ENCODE results near the gene RNF222.
"Not testable (repeated sequence)": the region's sequence is repeated elsewhere in the genome, so short reads cannot be mapped to it uniquely, and the experiment has no call there.

Gene RNF222

DNA sequence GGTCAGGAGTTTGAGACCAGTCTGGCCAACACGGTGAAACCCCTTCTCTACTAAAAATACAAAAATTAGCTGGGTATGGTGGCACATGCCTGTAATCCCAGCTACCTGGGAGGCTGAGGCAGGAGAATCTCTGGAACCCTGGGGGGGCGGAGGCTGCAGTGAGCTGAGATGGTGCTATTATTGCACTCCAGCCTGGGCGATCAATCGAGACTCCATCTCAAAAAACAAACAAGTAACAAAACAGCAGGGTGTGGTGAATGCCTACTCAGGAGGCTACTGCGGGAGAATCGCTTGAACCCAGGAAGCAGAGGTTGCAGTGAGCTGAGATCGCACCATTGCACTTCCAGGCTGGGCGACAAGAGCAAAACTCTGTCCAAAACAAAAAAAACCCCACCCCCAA lies 19.5 kb downstream of the RNF222 start:
- not testable (repeated sequence) for DNase-seq

DNA sequence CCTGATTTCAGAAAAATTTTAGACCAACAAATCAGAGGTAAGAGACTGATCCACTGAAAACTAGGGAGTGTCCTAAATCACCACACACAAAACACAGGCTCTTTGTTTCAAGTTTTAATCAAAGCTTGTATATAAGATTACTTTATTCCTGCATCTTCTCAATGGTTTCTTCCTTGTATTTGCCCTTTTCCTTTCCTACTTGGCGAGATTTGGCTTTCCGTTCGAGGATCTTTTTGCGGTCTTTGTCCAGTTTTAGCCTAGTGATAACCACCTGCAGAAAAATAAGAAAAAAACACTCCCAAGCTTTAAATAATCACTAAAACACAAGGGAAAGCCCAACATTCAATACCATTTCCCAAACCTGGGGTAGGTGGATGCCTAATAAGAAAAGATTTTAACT lies 20.2 kb downstream of the RNF222 start:
- DNase-seq, result no peak

DNA sequence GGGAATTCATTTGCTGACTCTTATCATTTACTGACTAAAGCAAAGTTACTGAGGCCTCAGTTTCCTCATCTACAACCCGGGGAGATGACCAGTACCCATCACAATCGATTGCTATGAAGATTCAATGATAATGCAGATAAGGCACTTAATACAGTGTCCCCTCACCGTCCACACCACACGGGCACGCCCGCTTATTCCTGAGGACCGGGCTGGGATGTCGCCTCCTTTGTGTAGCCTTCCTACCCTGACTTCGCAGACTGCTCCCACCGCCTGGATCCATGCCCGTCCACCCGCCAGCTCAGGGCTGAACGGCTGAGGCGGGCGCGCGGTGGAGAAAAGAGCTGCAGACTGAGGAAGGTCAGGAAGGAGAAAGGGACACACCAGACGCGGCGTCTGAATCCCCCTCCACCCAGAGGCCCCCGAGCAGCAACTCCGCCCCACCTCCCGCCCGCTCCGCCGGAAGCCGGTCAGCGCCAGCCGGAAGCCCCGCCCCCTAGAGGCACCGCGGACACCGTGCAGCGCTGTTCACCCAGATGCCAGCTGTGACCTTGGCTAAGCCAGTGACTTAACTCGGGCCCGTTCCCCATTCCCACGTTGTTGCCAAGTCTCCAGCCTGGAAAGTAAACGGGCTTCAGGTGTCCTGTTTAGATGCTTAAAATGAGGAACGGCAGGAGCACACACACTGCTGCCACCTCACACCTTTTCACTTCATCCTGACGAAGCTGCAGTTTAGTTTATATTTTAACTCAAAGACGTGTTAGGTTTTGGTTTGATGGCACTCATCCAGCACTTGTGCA lies 21.2 kb downstream of the RNF222 start, which contains the start of gene KRABD2:
Gene KRABD2 (minus strand): TSS at position 434 of the 797 bp plus-strand sequence.
- DNase-seq, result peak; percentile 96

DNA sequence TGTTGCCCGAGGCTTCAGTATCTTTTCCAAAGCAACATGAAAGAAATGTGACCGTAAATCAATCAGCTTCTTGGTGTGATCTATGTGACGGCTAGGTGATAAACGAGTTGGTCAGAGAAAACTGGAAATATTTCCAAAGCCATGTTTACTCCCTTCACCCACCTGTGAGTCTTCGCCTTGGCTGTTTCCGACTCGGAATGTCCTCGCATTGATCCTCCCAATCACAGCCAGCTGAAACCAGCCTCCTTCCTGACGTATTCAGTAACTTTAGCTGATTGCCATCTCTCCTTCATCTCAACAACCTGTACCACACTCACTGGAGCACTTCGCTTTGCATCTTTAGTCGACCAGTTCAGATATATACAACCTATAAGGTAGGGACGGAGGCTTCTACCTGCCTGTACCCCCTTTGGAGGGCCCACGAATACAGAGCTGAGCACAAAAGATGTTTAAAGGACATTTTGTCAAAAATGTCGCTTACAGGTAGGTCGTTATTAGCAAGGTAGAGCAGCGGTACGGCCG lies 21.8 kb downstream of the RNF222 start:
- peak; percentile 71 for DNase-seq

DNA sequence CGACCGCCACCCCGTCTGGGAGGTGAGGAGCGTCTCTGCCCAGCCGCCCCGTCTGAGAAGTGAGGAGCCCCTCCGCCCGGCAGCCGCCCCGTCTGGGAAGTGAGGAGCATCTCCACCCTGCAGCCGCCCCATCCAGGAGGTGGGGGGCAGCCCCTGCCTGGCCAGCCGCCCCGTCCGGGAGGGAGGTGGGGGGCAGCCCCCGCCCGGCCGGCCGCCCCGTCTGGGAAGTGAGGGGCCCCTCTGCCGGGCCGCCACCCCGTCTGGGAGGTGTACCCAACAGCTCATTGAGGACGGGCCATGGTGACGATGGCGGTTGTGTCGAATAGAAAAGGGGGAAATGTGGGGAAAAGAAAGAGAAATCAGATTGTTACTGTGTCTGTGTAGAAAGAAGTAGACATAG lies 23.8 kb downstream of the RNF222 start:
- DNase-seq, result not testable (repeated sequence)

DNA sequence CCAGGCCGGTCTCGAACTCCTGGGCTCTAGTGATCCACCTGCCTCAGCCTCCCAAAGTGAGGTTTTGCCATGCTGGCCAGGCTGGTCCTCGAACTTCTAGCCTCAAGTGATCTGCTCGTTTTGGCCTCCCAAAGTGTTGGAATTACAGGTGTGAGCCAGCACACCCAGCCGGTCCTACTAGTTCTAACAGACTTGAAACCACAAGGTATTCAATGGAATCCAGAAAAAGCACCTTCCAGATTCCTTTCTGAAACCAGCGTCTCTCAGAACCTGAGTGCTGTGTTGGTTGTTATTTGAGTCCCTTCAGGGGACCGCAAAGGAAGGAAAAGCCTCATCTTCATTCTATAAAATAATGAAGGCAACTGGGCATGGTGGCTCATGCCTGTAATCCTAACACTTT lies 25.2 kb downstream of the RNF222 start:
- DNase-seq, result no peak

DNA sequence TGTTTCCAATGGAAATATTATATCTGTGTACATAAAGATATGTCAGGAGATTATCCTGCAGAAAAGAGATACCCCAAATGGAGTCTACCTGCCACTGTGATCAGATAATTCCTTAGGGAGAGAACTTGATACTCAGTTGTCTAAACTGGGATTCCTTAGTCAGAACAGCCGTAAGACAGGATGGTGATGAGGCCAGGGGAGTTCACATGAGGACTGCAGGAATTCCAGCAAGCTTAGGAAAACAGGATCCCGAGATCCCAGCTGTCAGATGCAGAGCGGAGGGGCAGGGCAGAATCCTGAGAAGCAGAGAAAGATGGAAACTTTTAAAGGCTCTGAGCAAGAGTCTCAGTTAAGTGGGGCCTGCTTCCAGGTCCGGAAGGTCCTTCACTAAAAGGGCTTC lies 25.8 kb downstream of the RNF222 start:
- DNase-seq, result no peak

DNA sequence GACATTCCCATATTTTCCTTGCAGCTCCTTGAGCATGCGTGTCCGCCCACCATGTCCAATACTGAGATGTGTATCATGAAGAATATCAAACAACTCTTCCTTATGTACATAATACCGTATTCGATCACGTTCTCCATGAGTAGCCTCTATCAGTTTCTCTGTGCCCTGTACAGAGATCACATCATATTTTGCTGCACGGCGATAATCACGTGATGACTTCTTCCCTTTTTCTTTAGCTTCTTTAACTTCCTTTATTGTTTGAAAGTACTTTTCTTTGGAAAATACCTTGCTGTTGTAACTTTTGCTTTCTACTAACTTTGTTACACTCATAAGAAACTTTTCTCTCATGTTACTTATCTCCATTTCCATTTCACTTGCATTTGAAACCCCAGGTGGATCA lies 27.7 kb downstream of the RNF222 start:
- no peak for DNase-seq

DNA sequence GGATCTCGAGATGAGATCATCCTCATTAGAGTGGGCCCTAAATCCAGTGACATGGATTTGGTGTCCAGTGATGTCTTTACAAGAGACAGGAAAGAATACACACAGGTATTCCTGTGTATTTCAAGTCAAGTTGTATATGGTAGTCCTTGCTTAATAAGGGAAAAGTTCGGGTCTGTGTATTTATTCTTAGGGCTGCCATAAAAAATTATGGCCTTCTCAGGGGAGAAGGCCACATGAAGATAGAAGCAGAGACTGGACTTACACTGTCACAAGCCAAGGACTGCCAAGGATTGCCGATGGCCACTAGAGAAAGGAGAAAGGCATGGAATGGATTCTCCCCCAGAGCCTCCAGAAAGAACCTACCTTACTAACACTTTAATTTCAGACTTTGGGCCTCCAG lies 29.4 kb downstream of the RNF222 start:
- no peak for DNase-seq

DNA sequence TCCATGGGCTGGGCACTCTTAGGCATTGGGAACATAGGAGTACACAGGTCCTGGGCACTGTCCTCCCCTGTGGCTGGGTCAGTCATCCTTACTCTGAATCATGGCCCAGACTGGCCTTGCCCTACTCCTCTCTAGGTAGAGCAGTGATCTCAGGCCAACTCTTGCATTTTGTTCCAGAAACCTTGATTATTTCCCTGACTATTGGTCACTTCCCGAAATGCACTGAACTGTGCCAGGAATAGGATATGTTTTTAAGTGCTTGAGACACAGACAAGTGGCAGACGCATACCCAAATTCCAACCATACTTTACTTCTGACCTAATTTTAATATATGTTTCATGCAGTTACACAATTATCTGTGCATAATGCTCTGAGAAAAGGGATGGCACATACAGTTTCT lies 31.4 kb downstream of the RNF222 start:
- DNase-seq, result no peak

DNA sequence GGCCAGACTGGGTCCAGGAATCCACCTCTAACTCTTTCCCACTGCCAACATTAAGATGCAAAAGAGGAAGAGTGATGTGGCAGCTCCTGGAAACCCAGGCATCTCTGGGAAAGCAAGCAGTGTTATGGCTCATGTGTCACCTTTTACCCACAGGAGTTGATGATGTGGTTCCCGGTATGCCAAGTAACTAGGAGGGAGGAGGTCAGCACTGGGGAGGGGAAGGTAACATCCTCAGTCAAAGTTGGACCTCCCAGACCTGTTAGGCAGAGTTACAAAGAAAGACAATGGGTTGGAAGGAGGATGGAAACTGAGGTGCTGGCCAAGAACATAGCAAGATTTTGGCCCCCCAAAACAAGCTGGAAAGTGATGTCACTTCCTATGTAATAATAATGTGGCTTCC lies 32.5 kb downstream of the RNF222 start:
- no peak for DNase-seq

DNA sequence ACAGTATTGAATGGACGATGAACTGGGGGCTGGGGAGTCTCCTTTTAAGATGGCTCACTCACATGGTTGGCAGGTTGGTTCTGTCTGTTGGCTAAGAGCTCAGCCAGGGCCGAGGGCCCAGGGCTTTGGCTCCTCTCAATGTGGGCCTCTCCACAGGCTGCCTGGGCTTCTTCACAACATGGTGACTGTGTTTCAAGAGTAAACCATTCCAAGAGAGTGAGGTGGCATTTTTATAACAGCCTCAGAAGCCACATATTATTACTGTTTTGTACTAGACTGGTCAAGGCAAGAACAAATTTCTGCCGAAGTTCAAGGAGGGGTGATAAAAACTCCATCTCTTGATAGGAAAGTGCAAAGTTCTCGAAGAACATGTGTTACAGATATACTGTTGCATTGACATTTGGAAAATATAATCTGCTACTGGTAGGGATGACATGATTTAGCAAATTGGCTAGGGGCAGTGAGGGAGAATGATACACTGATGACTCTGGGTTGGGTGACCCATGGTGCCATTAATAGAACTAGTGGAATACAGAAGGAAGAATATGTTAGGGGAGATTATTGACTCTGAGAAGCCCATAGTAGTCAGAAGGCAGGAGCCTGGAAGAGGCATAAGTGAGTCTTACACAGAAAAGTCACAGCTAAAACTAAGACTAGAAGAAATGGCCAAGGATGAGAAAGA lies 34.8 kb downstream of the RNF222 start:
- no peak for DNase-seq

DNA sequence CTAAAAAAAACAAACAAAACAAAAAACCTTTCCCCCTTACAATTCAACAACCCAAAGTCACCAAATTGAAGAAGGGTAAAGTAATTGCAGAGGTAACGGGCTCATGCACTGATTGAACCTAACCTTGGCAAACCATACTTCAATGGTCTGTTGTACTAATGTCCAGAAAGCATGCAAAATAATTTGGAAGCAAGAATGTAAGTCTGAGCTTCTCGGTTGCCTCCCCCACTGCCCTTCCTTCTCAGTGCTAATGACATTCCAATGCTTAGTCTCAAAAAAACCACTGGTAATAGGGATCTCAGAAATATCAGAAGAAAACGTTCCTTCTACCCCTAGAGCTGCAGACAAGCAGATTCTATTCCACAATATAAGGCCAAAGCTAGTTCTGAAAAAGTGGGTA lies 36.9 kb downstream of the RNF222 start:
- DNase-seq, result no peak

DNA sequence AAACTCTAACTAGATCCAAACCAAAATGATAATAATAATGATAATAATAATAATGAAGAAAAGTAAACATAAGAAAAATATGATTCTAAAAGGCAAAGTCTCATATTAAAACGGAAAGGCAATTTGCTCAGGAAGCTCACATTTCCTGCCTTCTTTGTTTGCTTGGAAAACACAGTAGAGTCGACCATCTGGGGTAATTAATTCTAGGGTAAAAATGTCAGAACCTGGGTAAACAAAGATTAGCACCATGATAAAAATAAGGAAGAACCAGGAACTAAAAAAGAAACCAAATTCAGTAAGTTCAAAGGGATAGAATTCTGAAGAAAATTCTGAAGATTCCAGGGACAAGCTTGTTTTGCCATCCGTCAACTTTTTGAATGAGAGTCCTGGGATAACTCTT lies 37.4 kb downstream of the RNF222 start:
- DNase-seq, result no peak

DNA sequence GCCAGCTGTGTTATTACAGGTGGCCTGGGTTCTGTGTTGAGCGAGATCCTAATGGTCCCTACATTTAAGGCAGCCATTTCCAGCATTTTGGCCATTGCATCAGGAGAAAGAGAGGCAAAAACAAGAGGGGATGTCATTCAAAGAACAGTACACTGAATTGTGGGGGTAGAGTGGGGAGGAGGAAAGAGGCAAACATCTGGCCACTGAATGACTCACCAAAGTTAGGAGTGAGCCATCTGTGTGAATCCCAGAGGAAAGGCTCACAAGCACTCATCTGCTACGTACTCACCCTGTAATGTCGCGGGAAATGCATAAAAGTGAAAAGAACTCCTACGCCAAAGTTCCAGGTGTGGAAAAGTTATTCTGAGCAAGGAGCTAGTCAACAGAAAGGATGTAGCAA lies 37.9 kb downstream of the RNF222 start:
- peak; percentile 12 for DNase-seq

DNA sequence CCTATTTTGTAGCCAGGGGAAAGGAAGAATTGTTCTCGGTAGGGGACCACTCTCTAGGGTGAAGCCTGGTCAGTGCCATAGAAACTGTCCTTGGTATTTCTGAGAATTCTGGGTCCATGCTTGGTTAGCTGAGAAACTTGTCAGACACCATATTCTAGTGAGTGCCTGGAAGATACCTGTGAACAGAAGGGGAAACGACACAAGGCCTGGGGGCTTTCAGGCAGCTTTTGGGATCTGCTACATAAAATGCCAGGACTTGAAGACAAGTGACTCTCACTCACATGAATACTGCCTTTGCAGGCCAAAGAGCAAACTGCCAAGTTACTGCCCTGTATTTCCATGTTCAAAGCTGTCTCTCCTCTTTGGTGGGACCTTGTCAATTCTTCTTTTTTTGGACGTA lies 39.7 kb downstream of the RNF222 start:
- DNase-seq, result no peak

DNA sequence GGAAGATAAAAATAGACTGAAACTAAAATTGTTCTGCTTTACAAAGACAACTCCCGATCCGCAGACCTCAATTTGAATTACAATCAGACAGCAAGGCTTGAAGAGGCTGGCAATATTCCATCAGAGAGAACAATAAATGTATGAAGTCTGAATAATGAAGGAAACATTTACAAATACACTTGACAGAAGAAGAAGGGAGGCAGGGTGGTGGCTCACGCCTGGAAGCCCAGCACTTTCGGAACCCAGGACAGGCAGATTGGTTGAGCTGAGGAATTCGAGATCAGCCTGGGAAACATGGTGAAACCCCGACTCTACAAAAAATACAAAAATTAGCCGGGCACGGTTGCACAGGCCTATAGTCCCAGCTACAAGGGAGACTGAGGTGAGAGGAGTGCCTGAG lies 43.4 kb downstream of the RNF222 start:
- DNase-seq, result no peak

DNA sequence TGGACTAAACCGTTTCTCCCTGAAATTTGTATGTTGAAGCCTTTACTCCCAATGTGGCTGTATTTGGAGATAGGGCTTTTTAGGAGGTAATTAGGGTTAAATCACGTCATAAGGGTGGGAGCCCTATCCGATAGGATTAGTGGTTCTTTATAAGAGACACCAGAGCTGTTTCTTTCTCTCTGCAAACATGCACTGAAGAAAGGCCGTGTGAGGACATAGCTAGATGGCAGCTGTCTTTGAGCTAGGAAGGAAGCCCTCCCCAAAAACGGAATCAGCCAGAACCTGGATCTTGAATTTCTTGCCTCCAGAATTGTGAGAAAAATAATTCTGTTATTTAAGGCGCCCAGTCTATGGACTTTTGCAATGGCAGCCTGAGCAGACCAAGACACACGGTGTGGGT lies 43.9 kb downstream of the RNF222 start:
- DNase-seq, result no peak

DNA sequence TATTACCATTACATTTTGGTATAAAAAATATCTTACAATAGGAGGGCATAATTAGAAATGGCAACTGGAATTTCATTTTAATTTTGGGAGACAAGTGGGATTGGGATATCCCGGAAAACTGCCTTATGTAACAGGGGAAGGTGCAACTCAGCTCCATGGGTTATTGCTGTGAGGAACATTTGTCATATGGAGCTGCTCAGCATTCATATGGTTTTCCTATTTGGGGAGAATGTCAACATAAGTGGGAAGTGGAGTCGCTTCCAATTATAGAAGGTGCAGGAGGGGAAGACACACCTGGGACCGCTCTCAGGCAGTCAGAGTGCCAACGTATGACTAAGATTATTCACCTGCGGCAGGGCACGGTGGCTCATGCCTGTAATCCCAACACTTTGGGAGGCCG lies 47.3 kb downstream of the RNF222 start:
- DNase-seq, result no peak

DNA sequence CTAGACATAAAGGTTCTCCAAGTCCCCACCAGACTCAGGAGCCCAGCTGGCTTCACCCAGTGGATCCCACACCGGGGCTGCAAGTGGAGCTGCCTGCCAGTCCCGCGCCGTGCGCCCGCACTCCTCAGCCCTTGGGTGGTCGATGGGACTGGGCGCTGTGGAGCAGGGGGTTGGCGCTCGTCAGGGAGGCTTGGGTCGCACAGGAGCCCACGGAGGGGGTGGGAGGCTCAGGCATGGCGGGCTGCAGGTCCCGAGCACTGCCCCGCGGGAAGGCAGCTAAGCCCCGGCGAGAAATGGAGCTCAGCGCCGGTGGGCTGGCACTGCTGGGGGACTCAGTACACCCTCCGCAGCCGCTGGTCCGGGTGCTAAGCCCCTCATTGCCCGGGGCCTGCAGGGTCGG lies 50.6 kb downstream of the RNF222 start:
- DNase-seq, result not testable (repeated sequence)

DNA sequence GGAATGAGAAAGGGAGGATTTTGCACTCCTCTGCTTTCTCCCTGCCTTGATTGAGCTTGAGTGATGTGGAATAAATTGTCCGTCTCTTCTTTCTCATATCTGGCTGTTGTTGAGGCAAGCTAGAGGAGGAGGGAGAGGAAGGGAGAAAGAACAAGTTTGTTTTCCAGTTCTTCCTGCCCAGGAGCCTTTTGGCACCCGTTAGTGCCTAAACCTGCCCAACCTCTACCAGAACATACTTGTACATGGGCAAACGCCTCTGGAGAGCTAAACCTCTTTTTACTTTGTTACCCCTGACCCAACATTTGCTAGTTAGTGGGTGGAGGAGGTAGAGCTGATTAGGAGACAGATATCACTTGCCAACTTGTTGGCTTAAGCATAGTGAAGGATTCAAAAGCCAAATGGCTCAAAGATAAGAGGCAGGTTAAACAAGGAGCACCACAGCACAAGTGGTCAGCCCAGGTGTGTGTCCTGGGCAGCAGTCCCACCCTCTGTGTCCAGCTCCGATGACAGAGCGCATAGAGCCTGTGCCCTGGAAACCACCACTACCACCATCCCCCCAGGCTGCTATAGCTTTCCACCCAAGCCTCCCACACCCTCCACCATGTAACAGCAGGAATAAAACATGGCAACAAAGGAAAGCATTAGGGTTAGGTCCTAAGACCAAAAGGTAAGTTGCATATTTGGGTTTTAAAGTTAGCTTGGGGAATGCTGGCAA lies 51.5 kb downstream of the RNF222 start:
- no peak for DNase-seq

DNA sequence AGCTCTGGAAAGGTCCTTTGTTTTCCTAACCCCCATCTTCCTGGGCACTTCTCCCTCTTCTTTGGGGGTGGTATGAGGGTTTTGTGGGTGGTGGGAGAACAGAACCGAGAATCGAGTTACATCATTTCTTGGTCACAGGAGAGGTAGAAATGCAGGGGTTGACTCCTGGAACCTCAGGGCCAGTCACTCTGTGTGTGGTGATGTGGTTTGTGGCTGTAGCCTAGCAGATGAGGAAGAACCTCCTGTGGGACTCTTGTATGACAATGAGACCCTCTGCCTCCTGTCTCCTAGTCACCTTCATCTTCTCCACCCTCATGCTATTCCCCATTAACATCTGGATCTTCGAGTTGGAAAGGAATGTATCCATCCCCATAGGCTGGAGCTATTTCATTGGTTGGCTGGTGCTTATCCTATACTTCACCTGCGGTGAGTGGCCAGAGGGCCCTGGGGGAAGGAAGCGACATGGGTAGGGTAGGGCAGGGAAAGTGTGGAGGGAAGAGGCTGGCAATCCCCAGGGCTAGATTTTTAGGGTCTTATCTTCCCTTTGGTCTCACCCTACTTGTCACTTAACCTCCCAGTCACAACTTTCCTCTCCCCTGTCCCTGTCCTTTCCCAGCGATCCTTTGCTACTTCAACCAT lies 52.5 kb downstream of the RNF222 start:
- DNase-seq, result no peak

DNA sequence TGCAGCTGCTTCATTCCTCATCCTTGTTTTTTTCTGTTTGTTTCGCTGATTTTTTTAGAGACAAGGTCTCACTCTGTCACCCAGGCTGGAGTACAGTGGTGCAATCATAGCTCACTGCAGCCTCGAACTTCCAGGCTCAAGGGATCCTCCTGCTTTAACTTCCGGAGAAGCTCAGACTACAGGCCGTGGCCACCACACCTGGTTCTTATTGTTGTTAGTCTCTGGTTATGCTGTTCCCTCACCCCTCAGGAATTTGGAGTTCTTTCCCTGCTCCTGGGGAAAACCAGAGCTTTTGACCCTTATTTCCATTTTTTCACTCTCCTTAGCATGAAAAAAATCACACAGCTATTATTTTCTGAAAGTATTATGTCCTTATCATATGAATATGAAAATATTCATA lies 56.2 kb downstream of the RNF222 start:
- DNase-seq, result no peak

Measured in eye (tissue), 1 donor.